GM12878 (cell line): ENCODE data around the gene SEC22C. TPM values are rescaled to one million over a fixed set of nuclear protein-coding genes. Genes with fewer than 3 reads are reported as not detected.

Source experiments
- ATAC-seq: fragments of 200-7000 bp; cut with Tn5 transposase; 3 replicates; pipeline ENCODE4 v1.9.1; 2020; ENCODE audit warnings: mild to moderate bottlenecking, moderate library complexity
- BruUV-seq: library from RNA; stranded (reverse); fragments of 400-500 nt; replicated peaks from 2 replicates; lab custom pipeline; 2021; lab: Mats Ljungman, UMichigan
- CTCF ChIA-PET: fragments of 300-600 bp; sonication (Branson Sonifier 250); formaldehyde crosslinking; extraction: SDS; loops from one replicate; lab custom pipeline; 2021; ENCODE audit warnings: inconsistent platforms; lab: Yijun Ruan, JAX
- POLR2A ChIA-PET: fragments of 350-600 bp; formaldehyde crosslinking; extraction: SDS; loops from one replicate; lab custom pipeline; 2021; ENCODE audit warnings: inconsistent platforms; lab: Charles Lee
- RAD21 ChIA-PET: fragments of 300-600 bp; sonication (Branson Sonifier 250); formaldehyde crosslinking; loops from one replicate; lab custom pipeline; 2023; ENCODE audit warnings: antibody characterized with exemption; ENCODE audit not compliant: unreplicated experiment; lab: Charles Lee
- SMC1A ChIA-PET: fragments of 300-600 bp; sonication (Branson Sonifier 250); formaldehyde crosslinking; loops from one replicate; lab custom pipeline; 2023; ENCODE audit not compliant: unreplicated experiment, uncharacterized antibody; lab: Charles Lee
- DNase-seq: peaks from one replicate; pipeline ENCODE4 v3.0.0-alpha.2; 2011; ENCODE audit warnings: low read depth, low spot score
- FAIRE-seq: peaks from 3 replicates; lab custom pipeline; 2011; peaks lifted over from hg19 to GRCh38; lab: Jason Lieb, UNC
- H2AFZ ChIP-seq: 2 replicates; pipeline ENCODE4 v1.6.0; 2011; ENCODE audit warnings: low read depth, low read length, control low read depth; ENCODE audit not compliant: control insufficient read depth
- H3K27ac ChIP-seq: 2 replicates; pipeline ENCODE4 v1.5.1; 2011; ENCODE audit warnings: control low read depth; ENCODE audit not compliant: control insufficient read depth, insufficient read depth
- H3K27me3 ChIP-seq, 2 experiments: replicated peaks in 1 of 2; 2 replicates each; pipeline versions ENCODE4 v1.6.0 to v1.6.1; 2011; ENCODE audit warnings: low read length in 1 of 2; ENCODE audit not compliant: control insufficient read depth in 2 of 2, insufficient read depth in 2 of 2
- H3K36me3 ChIP-seq, 2 experiments: 2 replicates each; pipeline ENCODE4 v1.5.1; 2011; ENCODE audit warnings: low read length in 1 of 2; ENCODE audit not compliant: control insufficient read depth in 2 of 2, insufficient read depth in 2 of 2
- H3K4me1 ChIP-seq: 2 replicates; pipeline ENCODE4 v1.6.1; 2011; ENCODE audit warnings: mild to moderate bottlenecking, low read length, moderate library complexity, mixed read lengths; ENCODE audit not compliant: control insufficient read depth, insufficient read depth
- H3K4me2 ChIP-seq: 2 replicates; pipeline ENCODE4 v1.6.0; 2011; ENCODE audit warnings: control low read depth; ENCODE audit not compliant: control insufficient read depth, insufficient read depth
- H3K4me3 ChIP-seq: fragments of 200-600 bp; sonication (generic); 2 replicates; pipeline ENCODE4 v1.5.1; 2016
- H3K79me2 ChIP-seq: 2 replicates; pipeline ENCODE4 v1.6.0; 2011; ENCODE audit warnings: low read length; ENCODE audit not compliant: control insufficient read depth, insufficient read depth
- H3K9ac ChIP-seq: 2 replicates; pipeline ENCODE4 v1.8.0; 2011; ENCODE audit warnings: low read length, control low read depth, mixed read lengths; ENCODE audit not compliant: control insufficient read depth, insufficient read depth
- H3K9me3 ChIP-seq: replicated peaks from 3 replicates; pipeline ENCODE4 v1.5.1; 2011; ENCODE audit warnings: mild to moderate bottlenecking, low read length; ENCODE audit not compliant: control insufficient read depth, insufficient read depth
- H4K20me1 ChIP-seq: 2 replicates; pipeline ENCODE4 v1.6.0; 2011; ENCODE audit not compliant: control insufficient read depth, insufficient read depth
- BCLAF1 ChIP-seq: fragments of 450-650 bp; IDR thresholded peaks from 2 replicates; pipeline ENCODE4 v1.6.1; 2017; ENCODE audit warnings: antibody characterized with exemption, mild to moderate bottlenecking, moderate library complexity
- ETV6 ChIP-seq, 2 experiments: fragments of 450-650 bp in 1 of 2; IDR thresholded peaks in 1 of 2; conservative IDR thresholded peaks in 1 of 2; 2 replicates each; pipeline ENCODE4 v1.6.1; 2014; ENCODE audit warnings: antibody characterized with exemption in 1 of 2, borderline replicate concordance in 1 of 2, low read depth in 1 of 2, mild to moderate bottlenecking in 1 of 2, moderate library complexity in 1 of 2
- IKZF1 ChIP-seq: fragments of 450-650 bp; conservative IDR thresholded peaks from 2 replicates; pipeline ENCODE4 v1.6.1; 2017; ENCODE audit warnings: antibody characterized with exemption, mild to moderate bottlenecking
- IKZF2 ChIP-seq, 2 experiments: fragments of 450-650 bp; IDR thresholded peaks; 2 replicates each; pipeline ENCODE4 v1.6.1; 2017; ENCODE audit warnings: mild to moderate bottlenecking in 2 of 2, moderate library complexity in 2 of 2
- IRF3 ChIP-seq: fragments of 450-650 bp; IDR thresholded peaks from 2 replicates; pipeline ENCODE4 v1.6.1; 2014; ENCODE audit warnings: mild to moderate bottlenecking
- MEF2B ChIP-seq: fragments of 450-650 bp; IDR thresholded peaks from 2 replicates; pipeline ENCODE4 v1.6.1; 2018; ENCODE audit warnings: mild to moderate bottlenecking, moderate library complexity; ENCODE audit not compliant: partially characterized antibody, poor library complexity, severe bottlenecking
- NFYA ChIP-seq: IDR thresholded peaks from 2 replicates; pipeline ENCODE4 v1.6.1; 2011; ENCODE audit warnings: low read depth, mild to moderate bottlenecking, low read length, improper control_type of control experiment, borderline replicate concordance
- NR2F1 ChIP-seq: fragments of 450-650 bp; conservative IDR thresholded peaks from 2 replicates; pipeline ENCODE4 v1.6.1; 2017; ENCODE audit warnings: mild to moderate bottlenecking
- POLR2A ChIP-seq: IDR thresholded peaks from 2 replicates; pipeline ENCODE4 v1.6.1; 2011; ENCODE audit warnings: low read depth, mild to moderate bottlenecking, low read length
- SIX5 ChIP-seq: IDR thresholded peaks from 2 replicates; pipeline ENCODE4 v1.6.1; 2011; ENCODE audit warnings: mild to moderate bottlenecking, low read depth, low read length, moderate library complexity; ENCODE audit not compliant: severe bottlenecking
- STAT3 ChIP-seq: IDR thresholded peaks from 2 replicates; pipeline ENCODE4 v1.6.1; 2011; ENCODE audit warnings: low read depth, low read length, improper control_type of control experiment
- ZNF24 ChIP-seq: fragments of 450-650 bp; IDR thresholded peaks from 2 replicates; pipeline ENCODE4 v1.6.1; 2017; ENCODE audit warnings: antibody characterized with exemption, mild to moderate bottlenecking
- WGBS: methylation state at CpG from one replicate; pipeline ENCODE4 v1.1.6; 2016; ENCODE audit warnings: low lambda C conversion rate; ENCODE audit not compliant: insufficient replicate concordance, insufficient coverage; ENCODE audit errors: missing lambda C conversion rate; 5-methylcytosine and 5-hydroxymethylcytosine counted together
- in situ Hi-C: fragments of 300-500 bp; cut with MboI; formaldehyde crosslinking; loops from 9 replicates; pipeline ENCODE4 v1.14.3; 2018; ENCODE audit warnings: mixed read lengths
- intact Hi-C: fragments of 100-400 bp; cut with micrococcal nuclease; formaldehyde crosslinking; loops from one replicate; pipeline ENCODE4 v1.14.2; 2022; ENCODE audit not compliant: unreplicated experiment
- polyA plus RNA-seq, 11 experiments: library from polyadenylated mRNA; depleted of rRNA in 4 of 11; unstranded in 6 of 11; stranded (reverse) in 5 of 11; fragments of >200 nt; fragmentation: Nextera tagmentation in 4 of 11; fragmentation: Illumina TruSeq in 1 of 11; extraction: Ambion mirVana in 4 of 11; extraction: Trizol in 1 of 11; gene quantifications; 1 replicate in 1 of 11; 2 replicates in 10 of 11; pipeline versions ENCODE4 v1.2.1 to v1.2.3, GENCODE V29; 2011 to 2016; ENCODE audit warnings: inconsistent platforms in 2 of 11, missing spikeins in 2 of 11, low read depth in 1 of 11
- total RNA-seq, 4 experiments: library from RNA; depleted of rRNA in 3 of 4; stranded (reverse); fragments of >200 nt in 3 of 4; fragmentation: Illumina TruSeq in 1 of 4; extraction: Trizol in 1 of 4; gene quantifications; 2 replicates each; pipeline versions ENCODE4 v1.2.1 to v1.2.3, GENCODE V29; 2013 to 2021
- TF ChIP-seq, protein P1 (sequence below): IDR thresholded peaks from 2 replicates; pipeline ENCODE4 v1.6.1; 2011; ENCODE audit warnings: low read depth, mild to moderate bottlenecking, low read length, moderate library complexity, borderline replicate concordance; ENCODE audit errors: extremely low read depth
- TF ChIP-seq, protein P2 (sequence below): fragments of 450-650 bp; IDR thresholded peaks from 2 replicates; pipeline ENCODE4 v1.6.1; 2016; ENCODE audit warnings: mild to moderate bottlenecking

SEC22C gene
- total and polyA plus RNA-seq, 10 of the 15 experiments (the other 5 are each of a cell fraction or from before 2014, with no cell fraction given) = 15.6 to 47.0 (median 39.1) TPM

DNA sequence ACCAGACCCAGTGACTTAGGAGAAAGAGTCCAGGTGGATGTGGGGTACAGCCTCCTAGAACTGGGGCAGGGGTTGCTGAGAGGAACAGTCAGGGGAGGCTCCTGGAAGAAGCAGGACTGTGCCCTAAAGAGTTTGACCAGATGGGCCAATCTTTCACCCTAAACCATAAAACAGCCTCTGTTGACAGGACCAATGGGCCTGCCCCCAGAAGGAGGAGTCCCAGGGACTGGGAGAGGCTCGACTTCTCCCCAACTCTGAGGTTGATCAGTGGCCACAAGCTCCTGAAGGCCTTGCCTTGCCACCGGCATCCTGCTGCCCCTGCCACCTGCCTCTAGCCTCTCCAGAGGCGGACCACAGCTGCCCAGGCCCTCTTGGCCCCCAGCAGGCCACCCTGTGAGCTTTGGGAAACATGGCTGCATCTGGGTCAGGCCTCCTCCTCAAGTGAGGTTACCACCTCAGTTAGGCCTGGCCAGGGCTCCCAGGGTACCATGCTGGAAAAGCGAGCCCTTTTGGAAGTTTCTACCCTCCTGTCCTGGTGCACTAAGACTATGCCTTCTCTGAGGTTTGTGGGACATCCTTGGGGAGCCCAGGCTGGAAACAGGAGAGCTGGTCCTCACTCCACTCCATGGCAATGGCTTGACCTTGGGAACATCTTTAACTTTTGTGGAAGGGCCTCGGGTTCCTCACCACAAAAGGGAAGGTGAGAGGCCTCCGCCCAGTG is 76.5 kb downstream of the SEC22C start:
- ChIA-PET CTCF (no interaction called here), SMC1A (no interaction called here), RAD21 (no interaction called here), POLR2A (no interaction called here)
- no peak overlapping the region for H3K27ac ChIP-seq
- no peaks in the 10 kb centered on the region for H3K79me2 ChIP-seq
- H2AFZ ChIP-seq = no peak overlapping the region
- no peak for FAIRE-seq
- no peak overlapping the region for H3K4me2 ChIP-seq
- H3K9me3 ChIP-seq = no peaks in the 10 kb centered on the region
- no peak overlapping the region for H3K9ac ChIP-seq
- BruUV-seq = no TSS peak
- H4K20me1 ChIP-seq = no peaks in the 10 kb centered on the region
- no peak for ATAC-seq
- no peaks in the 10 kb centered on the region for H3K36me3 ChIP-seq
- intact Hi-C loops = no loop called here
- no peak for DNase-seq
- peaks cover 6 to 15% of the 10 kb centered on the region in 2 experiments for H3K27me3 ChIP-seq
- peaks cover 6% of the 10 kb centered on the region; the same call in 1 of the 2 replicates for H3K4me1 ChIP-seq
- in situ Hi-C loops = no loop called here
- 50% methylated on average over 6 of the region's 6 CpGs for WGBS
- no peak overlapping the region for H3K4me3 ChIP-seq
- TF ChIP-seq POLR2A (no peak), MEF2B (no peak), IKZF1 (no peak), IKZF2 (IDR thresholded peaks at IDR 0.05) (no peak), ETV6 (conservative IDR thresholded peaks at IDR 0.05 in 1 of 2, IDR thresholded peaks at IDR 0.05 in 1 of 2; ENCODE audit: borderline replicate concordance in 1 of 2, low read depth in 1 of 2) (no peak), SIX5 (no peak), NR2F1 (no peak), IRF3 (no peak), STAT3 (no peak), ZNF24 (no peak), NFYA (no peak), BCLAF1 (no peak)
- TF ChIP-seq, protein P1, sequence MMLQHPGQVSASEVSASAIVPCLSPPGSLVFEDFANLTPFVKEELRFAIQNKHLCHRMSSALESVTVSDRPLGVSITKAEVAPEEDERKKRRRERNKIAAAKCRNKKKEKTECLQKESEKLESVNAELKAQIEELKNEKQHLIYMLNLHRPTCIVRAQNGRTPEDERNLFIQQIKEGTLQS = no peak
- TF ChIP-seq, protein P2, sequence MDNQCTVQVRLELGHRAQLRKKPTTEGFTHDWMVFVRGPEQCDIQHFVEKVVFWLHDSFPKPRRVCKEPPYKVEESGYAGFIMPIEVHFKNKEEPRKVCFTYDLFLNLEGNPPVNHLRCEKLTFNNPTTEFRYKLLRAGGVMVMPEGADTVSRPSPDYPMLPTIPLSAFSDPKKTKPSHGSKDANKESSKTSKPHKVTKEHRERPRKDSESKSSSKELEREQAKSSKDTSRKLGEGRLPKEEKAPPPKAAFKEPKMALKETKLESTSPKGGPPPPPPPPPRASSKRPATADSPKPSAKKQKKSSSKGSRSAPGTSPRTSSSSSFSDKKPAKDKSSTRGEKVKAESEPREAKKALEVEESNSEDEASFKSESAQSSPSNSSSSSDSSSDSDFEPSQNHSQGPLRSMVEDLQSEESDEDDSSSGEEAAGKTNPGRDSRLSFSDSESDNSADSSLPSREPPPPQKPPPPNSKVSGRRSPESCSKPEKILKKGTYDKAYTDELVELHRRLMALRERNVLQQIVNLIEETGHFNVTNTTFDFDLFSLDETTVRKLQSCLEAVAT = no peak
